NB4 (cell line): ENCODE results near the gene MACC1.

Experiments used
- POLR2A ChIP-seq: IDR thresholded peaks from 2 replicates; pipeline ENCODE4 v1.6.1; 2011; ENCODE audit warnings: mild to moderate bottlenecking; ENCODE audit not compliant: insufficient read length; ENCODE audit errors: extremely low read depth
- TF ChIP-seq, protein P1 (sequence below): IDR thresholded peaks from one replicate; pipeline ENCODE4 v1.5.1; 2012; ENCODE audit warnings: low read depth, low read length

DNA sequence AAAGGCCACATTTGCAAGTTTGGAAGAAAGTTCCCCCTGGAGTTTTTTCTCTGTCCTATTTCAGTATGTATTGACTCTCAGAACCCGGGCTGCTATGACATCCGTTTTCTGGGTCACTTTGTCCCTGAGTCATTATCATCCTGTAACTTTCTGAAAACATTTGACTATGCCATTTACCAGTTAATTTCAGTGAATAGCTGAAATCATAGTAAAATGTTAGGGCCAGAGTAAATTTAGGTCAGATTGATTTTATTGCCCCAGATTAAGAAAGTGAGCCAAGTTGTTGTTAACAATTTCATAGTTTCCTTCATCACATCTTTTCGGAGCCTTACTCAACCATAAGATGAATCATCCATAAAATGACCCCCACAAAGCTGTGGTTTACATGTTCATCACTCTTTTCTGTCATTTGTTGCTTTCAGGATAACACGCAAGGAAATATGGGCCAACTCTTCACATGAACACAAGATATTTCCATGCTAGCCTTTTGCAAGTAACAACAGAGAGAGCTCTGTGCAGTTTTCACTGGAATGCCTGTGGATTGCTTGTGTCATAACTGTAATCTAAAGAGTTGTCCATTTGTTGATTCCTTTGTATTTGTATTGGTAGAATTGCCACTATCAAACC lies 3.9 kb upstream of the MACC1 start:
- TF ChIP-seq, protein P1, sequence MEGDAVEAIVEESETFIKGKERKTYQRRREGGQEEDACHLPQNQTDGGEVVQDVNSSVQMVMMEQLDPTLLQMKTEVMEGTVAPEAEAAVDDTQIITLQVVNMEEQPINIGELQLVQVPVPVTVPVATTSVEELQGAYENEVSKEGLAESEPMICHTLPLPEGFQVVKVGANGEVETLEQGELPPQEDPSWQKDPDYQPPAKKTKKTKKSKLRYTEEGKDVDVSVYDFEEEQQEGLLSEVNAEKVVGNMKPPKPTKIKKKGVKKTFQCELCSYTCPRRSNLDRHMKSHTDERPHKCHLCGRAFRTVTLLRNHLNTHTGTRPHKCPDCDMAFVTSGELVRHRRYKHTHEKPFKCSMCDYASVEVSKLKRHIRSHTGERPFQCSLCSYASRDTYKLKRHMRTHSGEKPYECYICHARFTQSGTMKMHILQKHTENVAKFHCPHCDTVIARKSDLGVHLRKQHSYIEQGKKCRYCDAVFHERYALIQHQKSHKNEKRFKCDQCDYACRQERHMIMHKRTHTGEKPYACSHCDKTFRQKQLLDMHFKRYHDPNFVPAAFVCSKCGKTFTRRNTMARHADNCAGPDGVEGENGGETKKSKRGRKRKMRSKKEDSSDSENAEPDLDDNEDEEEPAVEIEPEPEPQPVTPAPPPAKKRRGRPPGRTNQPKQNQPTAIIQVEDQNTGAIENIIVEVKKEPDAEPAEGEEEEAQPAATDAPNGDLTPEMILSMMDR, result peak; percentile 3
- TF ChIP-seq POLR2A, result no peak
